Left lung (tissue), 10 donors: Measurements from ENCODE around the gene YWHAQ. TPM values are rescaled to one million over a fixed set of nuclear protein-coding genes. Genes with fewer than 3 reads are reported as not detected.

Experiments used
- ATAC-seq: fragments of 200-7000 bp; cut with Tn5 transposase; one replicate; pipeline ENCODE4 v1.9.1; 2020; ENCODE audit warnings: moderate library complexity
- DNase-seq, 4 donors: peaks; one replicate each; pipeline ENCODE4 v3.0.0-alpha.2; 2013 to 2020
- H3K27ac ChIP-seq, 2 donors: fragments of 200-600 bp; sonication (generic) in 1 of 2; one replicate each; pipeline versions ENCODE4 v1.5.0 to v1.8.0; 2020 to 2021
- H3K27me3 ChIP-seq, 2 donors: fragments of 200-600 bp; sonication (generic) in 1 of 2; one replicate each; pipeline versions ENCODE4 v1.5.0 to v1.8.0; 2020 to 2021
- H3K36me3 ChIP-seq, 2 donors: fragments of 200-600 bp; sonication (generic) in 1 of 2; one replicate each; pipeline versions ENCODE4 v1.5.0 to v1.8.0; 2020 to 2021
- H3K4me1 ChIP-seq, 2 donors: fragments of 200-600 bp; one replicate each; pipeline ENCODE4 v1.8.0; 2021
- H3K4me3 ChIP-seq, 2 donors: fragments of 200-600 bp; sonication (generic) in 1 of 2; one replicate each; pipeline versions ENCODE4 v1.5.0 to v1.8.0; 2020 to 2021; ENCODE audit warnings: mild to moderate bottlenecking in 1 of 2
- H3K9me3 ChIP-seq, 2 donors: fragments of 200-600 bp; sonication (generic) in 1 of 2; one replicate each; pipeline versions ENCODE4 v1.5.0 to v1.8.0; 2020 to 2021
- CTCF ChIP-seq, 2 donors: fragments of 200-600 bp; sonication (generic) in 1 of 2; IDR thresholded peaks; one replicate each; pipeline versions ENCODE4 v1.5.0 to v1.8.0; 2021; ENCODE audit warnings: antibody characterized with exemption in 2 of 2
- intact Hi-C, 2 donors: fragments of 100-400 bp; cut with DNase I; formaldehyde crosslinking; loops; one replicate each; pipeline versions ENCODE4 v1.11.2 to v1.14.2; 2022
- polyA plus RNA-seq, 6 donors: library from polyadenylated mRNA; unstranded; fragments of 120-200 nt; gene quantifications; one replicate each; pipeline ENCODE4 v1.2.1, GENCODE V29; 2013; ENCODE audit not compliant: insufficient read length in 6 of 6
- total RNA-seq, 2 donors: library from RNA; stranded (reverse); fragmentation: NEBNext Ultra II Directional; extraction: Animal tissue kit (Norgen Biotek cat#: 25700); gene quantifications; one replicate each; pipeline ENCODE4 v1.2.1, GENCODE V29; 2021
- donor health status: DM: no; HTN: yes; CAD: no.
- donor health status: DM: no; HTN: no; CAD: no.

The YWHAQ gene
- total and polyA plus RNA-seq, 8 donors: 229 to 443 (median 384) TPM

- Histone ChIP-seq H3K27ac (peak overlapping the region; percentile 20 to 33), H3K36me3 (no peaks in the 10 kb centered on the region), H3K4me3 (no peak overlapping the region), H3K27me3 (no peaks in the 10 kb centered on the region), H3K4me1 (peaks cover 14 to 17% of the 10 kb centered on the region in 2 donors), H3K9me3 (no peaks in the 10 kb centered on the region)
- TF ChIP-seq CTCF (IDR thresholded peaks at IDR 0.05): no peak
- intact Hi-C loops: no loop called here
- DNase-seq (peak in 3 of 4 donors; percentile 77 to 93 (median 80)), ATAC-seq (peak; percentile 87)
Measured at GRCh38 chr2:9638532-9638931, 7.7 kb upstream of the YWHAQ start.

- DNase-seq (no peak), ATAC-seq (no peak)
- peaks cover 14 to 17% of the 10 kb centered on the region in 2 donors for H3K4me1 ChIP-seq
- no peaks in the 10 kb centered on the region for H3K9me3 ChIP-seq
- H3K4me3 ChIP-seq: no peak overlapping the region
- no peaks in the 10 kb centered on the region for H3K36me3 ChIP-seq
- no peak overlapping the region for H3K27ac ChIP-seq
- intact Hi-C loops: no loop called here
- no peaks in the 10 kb centered on the region for H3K27me3 ChIP-seq
- no peak for TF ChIP-seq CTCF (IDR thresholded peaks at IDR 0.05)
Measured at GRCh38 chr2:9637330-9637729, 6.5 kb upstream of the YWHAQ start.

- no peaks in the 10 kb centered on the region for H3K27me3 ChIP-seq
- DNase-seq (no peak), ATAC-seq (no peak)
- no peak overlapping the region for H3K4me3 ChIP-seq
- no peak for TF ChIP-seq CTCF (IDR thresholded peaks at IDR 0.05)
- H3K4me1 ChIP-seq: peaks cover 10 to 27% of the 10 kb centered on the region in 2 donors
- no peaks in the 10 kb centered on the region for H3K36me3 ChIP-seq
- H3K9me3 ChIP-seq: no peaks in the 10 kb centered on the region
- H3K27ac ChIP-seq: no peak overlapping the region
- intact Hi-C loops: no loop called here
Measured at GRCh38 chr2:9634133-9634532, 3.3 kb upstream of the YWHAQ start.

GRCh38 chr2:9631878-9632700, 1.3 kb upstream of the YWHAQ start:
- Histone ChIP-seq H3K27ac (no peak overlapping the region), H3K36me3 (peaks cover 0 to 7% of the 10 kb centered on the region in 2 donors), H3K27me3 (no peaks in the 10 kb centered on the region), H3K4me1 (peaks cover 9 to 34% of the 10 kb centered on the region in 2 donors), H3K9me3 (no peaks in the 10 kb centered on the region), H3K4me3 (no peak overlapping the region)
- ATAC-seq (no peak), DNase-seq (no peak)
- intact Hi-C loops: no loop called here
- TF ChIP-seq CTCF (IDR thresholded peaks at IDR 0.05): no peak

GRCh38 chr2:9631553-9631819, 689 bp upstream of the YWHAQ start:
- DNase-seq: no peak
- peak overlapping the region; percentile 79 to 91 for H3K4me3 ChIP-seq
- H3K27ac ChIP-seq: peak overlapping the region in 1 of 2 donors; percentile 92
- H3K4me1 ChIP-seq: peaks cover 9 to 40% of the 10 kb centered on the region in 2 donors
- ATAC-seq: no peak
- intact Hi-C loops: no loop called here
- H3K9me3 ChIP-seq: no peaks in the 10 kb centered on the region
- TF ChIP-seq CTCF (IDR thresholded peaks at IDR 0.05): no peak
- peaks cover 0 to 13% of the 10 kb centered on the region in 2 donors for H3K36me3 ChIP-seq
- H3K27me3 ChIP-seq: no peaks in the 10 kb centered on the region
